ENCODE measurements around the gene CYB5B. TPM values are rescaled to one million over a fixed set of nuclear protein-coding genes. Genes with fewer than 3 reads are reported as not detected.

The CYB5B gene
- total RNA-seq, 1 donor = 67.7 TPM

DNA sequence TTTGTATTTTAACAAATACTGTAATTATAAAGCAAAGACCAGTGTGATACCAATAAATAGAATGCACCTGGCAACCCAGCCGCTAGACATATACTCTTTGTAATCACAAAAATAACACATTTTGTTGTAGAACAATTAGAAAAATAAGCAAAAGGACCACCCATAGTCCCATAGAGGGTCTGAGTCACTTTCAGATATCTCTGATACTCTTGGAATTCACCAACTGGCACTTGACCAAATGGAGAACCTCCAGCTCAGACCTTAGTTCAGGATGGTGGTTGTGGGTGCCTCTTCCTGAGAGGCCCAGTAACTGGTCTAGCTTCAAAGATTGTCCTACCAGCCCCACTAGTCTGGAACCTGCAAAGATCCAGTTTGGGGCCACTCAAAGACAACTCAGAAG, 37.8 kb upstream of the CYB5B start:
- peak overlapping the region; percentile 80 for H3K4me2 ChIP-seq (ENCODE audit: insufficient read depth, low read length)
- no peaks in the 10 kb centered on the region for H3K9me3 ChIP-seq (ENCODE audit: low read depth, low read length)
- no peaks in the 10 kb centered on the region for H3K27me3 ChIP-seq (ENCODE audit: insufficient read depth, low read length)
- peaks cover 3% of the 10 kb centered on the region for H4K20me1 ChIP-seq (ENCODE audit: insufficient read depth, low read length)
- H3K4me1 ChIP-seq (ENCODE audit: insufficient read depth, low read length) = peaks cover 18% of the 10 kb centered on the region
- H3K4me3 ChIP-seq (ENCODE audit: insufficient read depth, low read length) = peak overlapping the region; percentile 86
- H2AFZ ChIP-seq (ENCODE audit: low read length) = peak overlapping the region; percentile 57
- TF ChIP-seq, protein P1, sequence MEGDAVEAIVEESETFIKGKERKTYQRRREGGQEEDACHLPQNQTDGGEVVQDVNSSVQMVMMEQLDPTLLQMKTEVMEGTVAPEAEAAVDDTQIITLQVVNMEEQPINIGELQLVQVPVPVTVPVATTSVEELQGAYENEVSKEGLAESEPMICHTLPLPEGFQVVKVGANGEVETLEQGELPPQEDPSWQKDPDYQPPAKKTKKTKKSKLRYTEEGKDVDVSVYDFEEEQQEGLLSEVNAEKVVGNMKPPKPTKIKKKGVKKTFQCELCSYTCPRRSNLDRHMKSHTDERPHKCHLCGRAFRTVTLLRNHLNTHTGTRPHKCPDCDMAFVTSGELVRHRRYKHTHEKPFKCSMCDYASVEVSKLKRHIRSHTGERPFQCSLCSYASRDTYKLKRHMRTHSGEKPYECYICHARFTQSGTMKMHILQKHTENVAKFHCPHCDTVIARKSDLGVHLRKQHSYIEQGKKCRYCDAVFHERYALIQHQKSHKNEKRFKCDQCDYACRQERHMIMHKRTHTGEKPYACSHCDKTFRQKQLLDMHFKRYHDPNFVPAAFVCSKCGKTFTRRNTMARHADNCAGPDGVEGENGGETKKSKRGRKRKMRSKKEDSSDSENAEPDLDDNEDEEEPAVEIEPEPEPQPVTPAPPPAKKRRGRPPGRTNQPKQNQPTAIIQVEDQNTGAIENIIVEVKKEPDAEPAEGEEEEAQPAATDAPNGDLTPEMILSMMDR (IDR thresholded peaks at IDR 0.05; ENCODE audit: extremely low read depth, low read depth, low read length) = no peak
- peaks cover 21% of the 10 kb centered on the region for H3K36me3 ChIP-seq (ENCODE audit: insufficient read depth, low read length)
- H3K27ac ChIP-seq (ENCODE audit: low read depth, low read length) = no peak overlapping the region
- H3K79me2 ChIP-seq (ENCODE audit: insufficient read depth, low read length) = peaks cover 41% of the 10 kb centered on the region
- DNase-seq (ENCODE audit: insufficient read length, low spot score, missing footprints) = peak; percentile 47

DNA sequence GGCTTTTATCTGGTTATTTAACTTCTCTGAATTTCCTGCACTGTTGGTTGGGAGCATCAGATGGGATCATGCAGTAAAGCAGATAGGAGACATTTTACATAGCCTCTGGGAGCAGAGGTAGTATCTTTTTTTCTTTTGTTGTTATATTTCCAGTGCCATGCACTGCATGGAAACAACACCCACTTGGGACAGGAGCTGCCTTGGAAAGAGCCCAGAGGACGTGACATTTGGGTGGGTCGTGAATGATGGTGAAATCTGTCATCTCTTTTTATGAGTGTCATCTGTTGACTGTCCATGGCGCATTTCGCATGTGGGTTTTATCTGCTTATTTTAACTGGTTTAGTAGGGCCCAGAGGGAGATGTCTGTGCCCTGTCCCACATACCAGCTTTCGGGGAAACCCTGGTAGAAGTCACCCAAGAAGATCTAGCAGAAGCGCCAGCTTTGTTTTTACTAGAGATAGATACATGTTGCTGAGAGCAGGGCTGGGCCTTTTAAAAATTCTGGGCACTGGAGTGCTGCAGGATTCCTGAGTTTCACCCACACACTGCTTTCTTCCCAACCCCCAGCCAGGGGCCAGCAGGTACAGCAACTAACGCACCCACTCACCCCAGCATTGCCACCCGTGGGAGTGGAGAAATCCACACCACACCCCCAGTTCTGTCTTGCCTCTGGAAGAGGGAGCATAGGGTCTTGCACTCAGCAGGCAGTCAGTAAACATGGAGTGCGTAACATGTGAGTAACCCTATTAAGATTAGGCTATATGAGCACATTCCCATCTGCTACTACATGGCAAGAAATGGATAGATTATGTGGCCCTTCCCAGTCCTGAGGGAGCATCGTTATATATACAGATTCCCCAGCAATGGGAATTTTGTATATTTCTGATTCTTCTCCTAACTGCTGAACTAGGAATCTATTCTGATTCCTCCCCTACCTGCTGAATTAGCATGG, 30.2 kb upstream of the CYB5B start:
- no peaks in the 10 kb centered on the region for H3K79me2 ChIP-seq (ENCODE audit: insufficient read depth, low read length)
- H3K4me2 ChIP-seq (ENCODE audit: insufficient read depth, low read length) = no peak overlapping the region
- H3K9me3 ChIP-seq (ENCODE audit: low read depth, low read length) = no peaks in the 10 kb centered on the region
- H3K36me3 ChIP-seq (ENCODE audit: insufficient read depth, low read length) = no peaks in the 10 kb centered on the region
- H2AFZ ChIP-seq (ENCODE audit: low read length) = no peak overlapping the region
- H3K4me3 ChIP-seq (ENCODE audit: insufficient read depth, low read length) = no peak overlapping the region
- H3K27ac ChIP-seq (ENCODE audit: low read depth, low read length) = no peak overlapping the region
- H3K4me1 ChIP-seq (ENCODE audit: insufficient read depth, low read length) = peaks cover 15% of the 10 kb centered on the region
- H3K27me3 ChIP-seq (ENCODE audit: insufficient read depth, low read length) = peaks cover 3% of the 10 kb centered on the region
- DNase-seq (ENCODE audit: insufficient read length, low spot score, missing footprints) = peak; percentile 26
- TF ChIP-seq, protein P1 (IDR thresholded peaks at IDR 0.05; ENCODE audit: extremely low read depth, low read depth, low read length) = no peak
- no peaks in the 10 kb centered on the region for H4K20me1 ChIP-seq (ENCODE audit: insufficient read depth, low read length)

- no peak overlapping the region for H2AFZ ChIP-seq (ENCODE audit: low read length)
- no peaks in the 10 kb centered on the region for H3K79me2 ChIP-seq (ENCODE audit: insufficient read depth, low read length)
- H3K4me1 ChIP-seq (ENCODE audit: insufficient read depth, low read length) = peaks cover 20% of the 10 kb centered on the region
- peaks cover 3% of the 10 kb centered on the region for H3K27me3 ChIP-seq (ENCODE audit: insufficient read depth, low read length)
- no peak overlapping the region for H3K4me3 ChIP-seq (ENCODE audit: insufficient read depth, low read length)
- no peak for DNase-seq (ENCODE audit: insufficient read length, low spot score, missing footprints)
- H3K27ac ChIP-seq (ENCODE audit: low read depth, low read length) = no peak overlapping the region
- H3K4me2 ChIP-seq (ENCODE audit: insufficient read depth, low read length) = no peak overlapping the region
- no peaks in the 10 kb centered on the region for H4K20me1 ChIP-seq (ENCODE audit: insufficient read depth, low read length)
- no peaks in the 10 kb centered on the region for H3K36me3 ChIP-seq (ENCODE audit: insufficient read depth, low read length)
- TF ChIP-seq, protein P1 (IDR thresholded peaks at IDR 0.05; ENCODE audit: extremely low read depth, low read depth, low read length) = no peak
- H3K9me3 ChIP-seq (ENCODE audit: low read depth, low read length) = no peaks in the 10 kb centered on the region
These were observed 28.6 kb upstream of the CYB5B start for GRCh38 chr16:69395859-69396186.
